ENCODE measurements around the gene CCSER2. TPM values are rescaled to one million over a fixed set of nuclear protein-coding genes. Genes with fewer than 3 reads are reported as not detected.
"Not testable (repeated sequence)": the region's sequence is repeated elsewhere in the genome, so short reads cannot be mapped to it uniquely, and the experiment has no call there.

Gene CCSER2
- total RNA-seq, 1 experiment from 2014 or later, result 44.1 TPM

DNA sequence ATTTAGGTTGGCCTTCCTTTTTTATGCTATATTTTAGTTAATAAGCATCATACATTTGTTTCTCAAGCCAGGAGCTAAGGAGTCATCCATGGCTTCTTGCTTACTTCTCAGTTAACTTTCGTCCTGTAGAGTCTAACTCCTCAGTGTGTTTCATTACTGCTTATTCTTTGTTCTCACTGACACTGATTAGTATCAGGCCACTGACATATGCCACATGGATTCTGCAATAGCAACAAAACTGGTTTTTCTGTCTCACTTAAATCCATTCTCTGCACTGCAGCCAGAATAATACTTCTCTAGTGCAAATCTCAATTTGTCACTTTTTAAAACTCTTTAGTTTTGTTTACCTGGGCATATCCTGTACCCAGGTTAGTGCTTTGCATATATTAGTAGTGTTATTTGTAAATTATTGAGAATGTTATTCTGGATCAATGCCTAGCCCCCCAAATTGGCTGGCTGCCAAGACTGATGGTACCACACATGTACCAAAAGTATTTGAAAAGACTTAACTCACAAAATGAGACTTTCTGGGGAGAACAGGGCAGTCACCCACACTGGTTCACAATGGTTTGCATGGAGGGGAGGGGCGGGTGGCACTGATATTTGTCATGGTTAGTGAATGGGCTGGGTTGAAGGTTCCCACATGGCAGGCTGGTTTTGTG lies 79.1 kb downstream of the CCSER2 start:
- no peak overlapping the region for H3K4me3 ChIP-seq (ENCODE audit: low read depth, low read length, poor library complexity, severe bottlenecking)
- H3K9me3 ChIP-seq (ENCODE audit: low read depth, low read length, poor library complexity, severe bottlenecking), result peaks cover 7% of the 10 kb centered on the region
- intact Hi-C loops (cut with micrococcal nuclease; ENCODE audit: unreplicated experiment), result no loop called here
- no peaks in the 10 kb centered on the region for H3K36me3 ChIP-seq (ENCODE audit: insufficient read depth, low read length, poor library complexity, severe bottlenecking)
- no TSS peak for BruUV-seq (replicated peaks)
- no peaks in the 10 kb centered on the region for H3K27me3 ChIP-seq (replicated peaks; ENCODE audit: insufficient read depth, low read depth, low read length, poor library complexity)
- CTCF ChIA-PET, result no interaction called here
- DNase-seq (ENCODE audit: low spot score), result no peak
- POLR2A ChIA-PET (ENCODE audit: low non-redundant PET), result no interaction called here
- TF ChIP-seq EZH2 (IDR thresholded peaks at IDR 0.05; ENCODE audit: borderline replicate concordance, low read depth, low read length, poor library complexity, severe bottlenecking), result no peak
- TF ChIP-seq, protein P1, sequence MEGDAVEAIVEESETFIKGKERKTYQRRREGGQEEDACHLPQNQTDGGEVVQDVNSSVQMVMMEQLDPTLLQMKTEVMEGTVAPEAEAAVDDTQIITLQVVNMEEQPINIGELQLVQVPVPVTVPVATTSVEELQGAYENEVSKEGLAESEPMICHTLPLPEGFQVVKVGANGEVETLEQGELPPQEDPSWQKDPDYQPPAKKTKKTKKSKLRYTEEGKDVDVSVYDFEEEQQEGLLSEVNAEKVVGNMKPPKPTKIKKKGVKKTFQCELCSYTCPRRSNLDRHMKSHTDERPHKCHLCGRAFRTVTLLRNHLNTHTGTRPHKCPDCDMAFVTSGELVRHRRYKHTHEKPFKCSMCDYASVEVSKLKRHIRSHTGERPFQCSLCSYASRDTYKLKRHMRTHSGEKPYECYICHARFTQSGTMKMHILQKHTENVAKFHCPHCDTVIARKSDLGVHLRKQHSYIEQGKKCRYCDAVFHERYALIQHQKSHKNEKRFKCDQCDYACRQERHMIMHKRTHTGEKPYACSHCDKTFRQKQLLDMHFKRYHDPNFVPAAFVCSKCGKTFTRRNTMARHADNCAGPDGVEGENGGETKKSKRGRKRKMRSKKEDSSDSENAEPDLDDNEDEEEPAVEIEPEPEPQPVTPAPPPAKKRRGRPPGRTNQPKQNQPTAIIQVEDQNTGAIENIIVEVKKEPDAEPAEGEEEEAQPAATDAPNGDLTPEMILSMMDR (conservative IDR thresholded peaks at IDR 0.05; ENCODE audit: low read depth, low read length), result no peak
- H3K27ac ChIP-seq (ENCODE audit: low read depth, low read length, poor library complexity, severe bottlenecking), result no peak overlapping the region
- no peaks in the 10 kb centered on the region for H3K4me1 ChIP-seq (ENCODE audit: insufficient read depth, low read length, poor library complexity, severe bottlenecking)

DNA sequence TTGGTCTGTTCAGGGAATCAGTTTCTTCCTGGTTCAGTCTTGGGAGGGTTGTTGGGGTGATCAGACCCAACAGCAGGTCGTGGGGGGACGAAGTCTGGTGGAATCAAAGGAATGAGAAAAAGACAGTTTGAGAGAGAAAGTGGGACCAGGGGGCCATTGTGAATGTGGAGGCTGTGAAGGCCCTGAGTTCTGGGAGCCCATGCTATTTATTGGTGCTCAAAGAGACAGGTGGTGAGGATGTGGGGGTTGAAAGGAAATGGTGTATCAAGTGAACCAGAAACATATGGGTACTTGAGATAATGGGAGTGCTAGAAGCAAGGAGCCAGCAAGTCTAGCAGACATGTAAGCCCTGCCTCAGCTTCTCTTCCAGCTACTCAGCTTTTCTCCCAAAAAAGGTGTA lies 84.1 kb downstream of the CCSER2 start:
- peaks cover 12% of the 10 kb centered on the region for H3K9me3 ChIP-seq (ENCODE audit: low read depth, low read length, poor library complexity, severe bottlenecking)
- DNase-seq (ENCODE audit: low spot score), result no peak
- no peaks in the 10 kb centered on the region for H3K27me3 ChIP-seq (replicated peaks; ENCODE audit: insufficient read depth, low read depth, low read length, poor library complexity)
- H3K4me1 ChIP-seq (ENCODE audit: insufficient read depth, low read length, poor library complexity, severe bottlenecking), result no peaks in the 10 kb centered on the region
- TF ChIP-seq EZH2 (IDR thresholded peaks at IDR 0.05; ENCODE audit: borderline replicate concordance, low read depth, low read length, poor library complexity, severe bottlenecking), result no peak
- TF ChIP-seq, protein P1 (conservative IDR thresholded peaks at IDR 0.05; ENCODE audit: low read depth, low read length), result no peak
- H3K36me3 ChIP-seq (ENCODE audit: insufficient read depth, low read length, poor library complexity, severe bottlenecking), result no peaks in the 10 kb centered on the region
- POLR2A ChIA-PET (ENCODE audit: low non-redundant PET), result no interaction called here
- no peak overlapping the region for H3K4me3 ChIP-seq (ENCODE audit: low read depth, low read length, poor library complexity, severe bottlenecking)
- H3K27ac ChIP-seq (ENCODE audit: low read depth, low read length, poor library complexity, severe bottlenecking), result no peak overlapping the region
- intact Hi-C loops (cut with micrococcal nuclease; ENCODE audit: unreplicated experiment), result no loop called here
- BruUV-seq (replicated peaks), result no TSS peak
- CTCF ChIA-PET, result no interaction called here

GRCh38 chr10:84414110-84414509 lies 85.7 kb downstream of the CCSER2 start:
- DNase-seq (ENCODE audit: low spot score); intact Hi-C loops (cut with micrococcal nuclease; ENCODE audit: unreplicated experiment): not testable (repeated sequence)

More at GRCh38 chr10:84414110-84414509, 85.7 kb downstream of the CCSER2 start:
- H3K4me1 ChIP-seq (ENCODE audit: insufficient read depth, low read length, poor library complexity, severe bottlenecking); H3K4me3 ChIP-seq (ENCODE audit: low read depth, low read length, poor library complexity, severe bottlenecking); H3K27me3 ChIP-seq (replicated peaks; ENCODE audit: insufficient read depth, low read depth, low read length, poor library complexity); POLR2A ChIA-PET (ENCODE audit: low non-redundant PET); CTCF ChIA-PET; BruUV-seq (replicated peaks); H3K36me3 ChIP-seq (ENCODE audit: insufficient read depth, low read length, poor library complexity, severe bottlenecking); H3K27ac ChIP-seq (ENCODE audit: low read depth, low read length, poor library complexity, severe bottlenecking): not testable (repeated sequence)
- H3K9me3 ChIP-seq (ENCODE audit: low read depth, low read length, poor library complexity, severe bottlenecking), result peaks cover 12% of the 10 kb centered on the region

All from A673 (cell line).